IMR-90 (cell line): Measurements from ENCODE around the gene HBD. TPM values are rescaled to one million over a fixed set of nuclear protein-coding genes. Genes with fewer than 3 reads are reported as not detected.

Source experiments
- ATAC-seq: fragments of 200-7000 bp; cut with Tn5 transposase; 2 replicates; pipeline ENCODE4 v1.9.1; 2020; ENCODE audit warnings: low read depth, mild to moderate bottlenecking, moderate library complexity
- BruUV-seq: library from RNA; stranded (reverse); fragments of 400-500 nt; replicated peaks from 2 replicates; lab custom pipeline; 2021; lab: Mats Ljungman, UMichigan
- CTCF ChIA-PET: fragments of 300-600 bp; formaldehyde crosslinking; extraction: SDS; loops from one replicate; lab custom pipeline; 2021; ENCODE audit warnings: antibody characterized with exemption; lab: Yijun Ruan, JAX
- POLR2A ChIA-PET: fragments of 300-600 bp; sonication (Branson Sonifier 250); formaldehyde crosslinking; loops from one replicate; lab custom pipeline; 2022; ENCODE audit warnings: antibody characterized with exemption; ENCODE audit not compliant: unreplicated experiment; lab: Charles Lee
- DNase-seq: peaks from one replicate; pipeline ENCODE4 v3.0.0; 2013
- H2AFZ ChIP-seq: replicated peaks from 2 replicates; pipeline ENCODE3; 2013; ENCODE audit warnings: low read length, mild to moderate bottlenecking; ENCODE audit not compliant: poor library complexity
- H2AK5ac ChIP-seq: 2 replicates; pipeline ENCODE4 v1.6.1; 2013; ENCODE audit warnings: low read depth, low read length, inconsistent platforms
- H2AK9ac ChIP-seq: replicated peaks from 2 replicates; pipeline ENCODE3; 2013; ENCODE audit warnings: mild to moderate bottlenecking, low read depth, low read length, moderate library complexity; ENCODE audit not compliant: poor library complexity
- H2BK120ac ChIP-seq: 2 replicates; pipeline ENCODE4 v1.6.1; 2013; ENCODE audit warnings: low read depth, low read length, inconsistent platforms
- H2BK15ac ChIP-seq: 3 replicates; pipeline ENCODE4 v1.6.1; 2013; ENCODE audit warnings: low read depth, low read length, inconsistent platforms
- H2BK20ac ChIP-seq: 2 replicates; pipeline ENCODE4 v1.6.1; 2013; ENCODE audit warnings: low read depth, mild to moderate bottlenecking, inconsistent platforms, low read length, moderate library complexity
- H2BK5ac ChIP-seq: 2 replicates; pipeline ENCODE4 v1.6.1; 2013; ENCODE audit warnings: mild to moderate bottlenecking, low read depth, low read length, inconsistent platforms; ENCODE audit not compliant: poor library complexity, severe bottlenecking
- H3K14ac ChIP-seq: replicated peaks from 2 replicates; pipeline ENCODE4 v1.6.1; 2013; ENCODE audit warnings: low read depth, low read length, inconsistent platforms
- H3K18ac ChIP-seq: 2 replicates; pipeline ENCODE4 v1.6.1; 2013; ENCODE audit warnings: low read depth, low read length, control low read depth
- H3K23ac ChIP-seq: 2 replicates; pipeline ENCODE4 v1.6.1; 2013; ENCODE audit warnings: low read depth, low read length, inconsistent platforms
- H3K27ac ChIP-seq: 2 replicates; pipeline ENCODE4 v1.5.1; 2013; ENCODE audit warnings: mild to moderate bottlenecking, control low read depth, low read length; ENCODE audit not compliant: insufficient read depth
- H3K27me3 ChIP-seq: 2 replicates; pipeline ENCODE4 v1.6.1; 2013; ENCODE audit warnings: low read length; ENCODE audit not compliant: control insufficient read depth, insufficient read depth
- H3K36me3 ChIP-seq: 2 replicates; pipeline ENCODE4 v1.6.1; 2013; ENCODE audit warnings: low read length, mixed read lengths; ENCODE audit not compliant: control insufficient read depth, insufficient read depth
- H3K4ac ChIP-seq: 2 replicates; pipeline ENCODE4 v1.6.1; 2013; ENCODE audit warnings: low read depth, low read length, inconsistent platforms
- H3K4me1 ChIP-seq: 2 replicates; pipeline ENCODE4 v1.6.1; 2013; ENCODE audit warnings: low read length, mixed read lengths; ENCODE audit not compliant: control insufficient read depth, insufficient read depth
- H3K4me2 ChIP-seq: 2 replicates; pipeline ENCODE4 v1.6.1; 2013; ENCODE audit warnings: low read depth, mild to moderate bottlenecking, control low read depth, low read length, moderate library complexity
- H3K4me3 ChIP-seq: 2 replicates; pipeline ENCODE4 v1.5.1; 2013; ENCODE audit warnings: low read depth, mild to moderate bottlenecking, control low read depth, low read length, moderate library complexity; ENCODE audit not compliant: insufficient read depth
- H3K56ac ChIP-seq: 2 replicates; pipeline ENCODE4 v1.6.1; 2013; ENCODE audit warnings: low read length, inconsistent platforms; ENCODE audit not compliant: insufficient read depth; ENCODE audit errors: extremely low read depth
- H3K79me1 ChIP-seq, 2 experiments: 2 replicates each; pipeline ENCODE4 v1.6.1; 2013; ENCODE audit warnings: low read length in 2 of 2, inconsistent platforms in 1 of 2, low read depth in 1 of 2
- H3K9ac ChIP-seq: 2 replicates; pipeline ENCODE4 v1.6.1; 2013; ENCODE audit warnings: low read depth, low read length, control low read depth
- H3K9me1 ChIP-seq: 2 replicates; pipeline ENCODE4 v1.6.1; 2013; ENCODE audit warnings: low read length, inconsistent platforms; ENCODE audit not compliant: insufficient read depth
- H3K9me3 ChIP-seq: 2 replicates; pipeline ENCODE4 v1.6.1; 2013; ENCODE audit warnings: low read length; ENCODE audit not compliant: control insufficient read depth, insufficient read depth
- H4K20me1 ChIP-seq: 2 replicates; pipeline ENCODE4 v1.6.1; 2013; ENCODE audit warnings: low read length, inconsistent platforms; ENCODE audit not compliant: insufficient read depth
- H4K5ac ChIP-seq: 2 replicates; pipeline ENCODE4 v1.6.1; 2013; ENCODE audit warnings: mild to moderate bottlenecking, low read depth, low read length, control low read depth
- H4K8ac ChIP-seq, 2 experiments: 2 replicates each; pipeline ENCODE4 v1.6.1; 2013; ENCODE audit warnings: low read depth in 2 of 2, low read length in 2 of 2, control low read depth in 1 of 2, inconsistent platforms in 1 of 2
- H4K91ac ChIP-seq: 2 replicates; pipeline ENCODE4 v1.6.1; 2013; ENCODE audit warnings: low read depth, low read length, inconsistent platforms; ENCODE audit not compliant: insufficient read depth
- CEBPB ChIP-seq: IDR thresholded peaks from 2 replicates; pipeline ENCODE4 v1.6.1; 2012; ENCODE audit warnings: low read depth, low read length, improper control_type of control experiment
- CHD1 ChIP-seq: IDR thresholded peaks from 2 replicates; pipeline ENCODE4 v1.6.1; 2012; ENCODE audit warnings: low read depth, low read length, improper control_type of control experiment
- MAZ ChIP-seq: IDR thresholded peaks from 2 replicates; pipeline ENCODE4 v1.6.1; 2012; ENCODE audit warnings: low read depth, mild to moderate bottlenecking, low read length, improper control_type of control experiment, moderate library complexity, borderline replicate concordance
- MXI1 ChIP-seq: IDR thresholded peaks from 2 replicates; pipeline ENCODE4 v1.6.1; 2012; ENCODE audit warnings: low read depth, mild to moderate bottlenecking, low read length, moderate library complexity, borderline replicate concordance
- NFE2L2 ChIP-seq: fragments of 150-350 bp; IDR thresholded peaks from 2 replicates; pipeline ENCODE4 v1.6.1; 2016; ENCODE audit warnings: low read depth, mild to moderate bottlenecking, low read length
- RAD21 ChIP-seq: IDR thresholded peaks from 2 replicates; pipeline ENCODE4 v1.6.1; 2012; ENCODE audit warnings: low read length, improper control_type of control experiment
- SMC3 ChIP-seq: fragments of 150-350 bp; IDR thresholded peaks from 2 replicates; pipeline ENCODE4 v1.6.1; 2016; ENCODE audit warnings: low read depth, mild to moderate bottlenecking, antibody characterized with exemption, low read length, moderate library complexity
- WGBS, 2 experiments: methylation state at CpG; one replicate each; pipeline versions ENCODE4 v1.1.5 to v1.1.7; 2013; ENCODE audit warnings: missing lambda C conversion rate in 2 of 2; ENCODE audit not compliant: insufficient read length in 1 of 2; ENCODE audit errors: extremely low coverage in 2 of 2; 5-methylcytosine and 5-hydroxymethylcytosine counted together
- dilution Hi-C: fragments of 300-500 bp; cut with HindIII; formaldehyde crosslinking; loops from one replicate; pipeline ENCODE4 v1.14.3; 2018; ENCODE audit warnings: low sequenced_read_pairs; ENCODE audit not compliant: unreplicated experiment
- in situ Hi-C: fragments of 300-500 bp; cut with MboI; formaldehyde crosslinking; loops from 3 replicates; pipeline ENCODE4 v1.14.3; 2019; ENCODE audit warnings: low sequenced_read_pairs, inconsistent platforms, mixed read lengths
- intact Hi-C: fragments of 100-400 bp; cut with micrococcal nuclease; formaldehyde crosslinking; loops from 2 replicates; pipeline ENCODE4 v1.10.0; 2022
- polyA plus RNA-seq, 3 experiments: library from polyadenylated mRNA; depleted of rRNA; stranded (reverse); fragments of >200 nt; gene quantifications; 2 replicates each; pipeline ENCODE4 v1.2.3, GENCODE V29; 2012; ENCODE audit warnings: low replicate concordance in 1 of 3
- total RNA-seq: library from RNA; depleted of rRNA; stranded (reverse); fragments of >200 nt; gene quantifications from 2 replicates; pipeline ENCODE4 v1.2.3, GENCODE V29; 2012
- TF ChIP-seq, protein P1 (sequence below): fragments of 150-350 bp; IDR thresholded peaks from 2 replicates; pipeline ENCODE4 v1.6.1; 2017; ENCODE audit warnings: mild to moderate bottlenecking, antibody characterized with exemption, low read length, low read depth

HBD gene
- total and polyA plus RNA-seq, 2 of the 4 experiments (the other 2 are of a cell fraction), result 6.3 to 12.0 TPM

DNA sequence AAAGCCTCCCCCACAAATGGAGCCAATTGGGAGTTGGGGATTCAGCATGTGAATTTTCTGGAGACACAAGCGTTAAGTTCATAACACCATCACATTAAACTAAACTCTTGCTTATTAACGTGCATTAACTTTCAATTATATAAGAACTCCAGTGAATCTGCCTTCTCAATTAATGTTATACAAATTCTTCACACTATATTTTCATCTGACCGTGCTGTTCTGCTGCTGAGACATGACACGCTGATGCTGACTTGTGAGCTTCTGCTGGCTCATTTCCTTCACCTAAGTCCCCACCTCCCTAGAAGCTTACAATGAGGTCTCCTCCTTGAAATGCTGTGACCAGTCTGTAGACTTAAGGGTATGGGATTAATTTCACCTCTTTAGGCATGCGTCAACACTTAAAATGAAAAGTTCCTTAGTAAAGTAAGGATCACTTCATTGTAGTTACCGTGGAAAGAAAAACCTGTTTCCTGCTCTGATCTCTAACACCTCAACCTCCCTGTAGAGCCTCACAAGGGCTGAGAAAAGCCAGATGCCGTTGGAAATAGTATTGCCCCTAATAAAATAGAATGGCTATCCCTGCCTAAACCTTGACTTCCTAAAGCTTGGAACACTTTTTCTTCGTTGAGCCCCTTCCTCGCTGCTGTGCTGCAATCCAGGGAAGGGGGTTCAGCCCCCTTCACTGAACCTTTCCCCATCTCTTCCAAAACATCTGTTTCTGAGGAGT is 18.1 kb upstream of the HBD start:
- 87% methylated on average over 3 of the region's 9 CpGs; no CpG with 5 or more reads in 1 of the 2 experiments for WGBS, 2 experiments
- H4K8ac ChIP-seq, result no peak overlapping the region
- H3K9ac ChIP-seq, result no peak overlapping the region
- H3K27me3 ChIP-seq, result no peaks in the 10 kb centered on the region
- no peaks in the 10 kb centered on the region for H4K20me1 ChIP-seq
- no peaks in the 10 kb centered on the region for H3K79me1 ChIP-seq
- intact Hi-C loops, result no loop called here
- no peaks in the 10 kb centered on the region for H3K36me3 ChIP-seq
- H3K56ac ChIP-seq, result no peak overlapping the region
- in situ Hi-C loops, result no loop called here
- H2AK5ac ChIP-seq, result no peak overlapping the region
- H3K9me1 ChIP-seq, result peaks cover 2% of the 10 kb centered on the region; the same call in 1 of the 2 replicates
- no peak overlapping the region for H3K4me2 ChIP-seq
- DNase-seq (no peak), ATAC-seq (no peak)
- no peak overlapping the region for H2BK120ac ChIP-seq
- H2AFZ ChIP-seq, result no peak overlapping the region
- no peak overlapping the region for H4K91ac ChIP-seq
- no peak overlapping the region for H2BK5ac ChIP-seq
- H3K4me1 ChIP-seq, result no peaks in the 10 kb centered on the region
- no peak overlapping the region for H3K27ac ChIP-seq
- no TSS peak for BruUV-seq
- no peak overlapping the region for H2AK9ac ChIP-seq
- no peak overlapping the region for H3K4me3 ChIP-seq
- ChIA-PET POLR2A (no interaction called here), CTCF (no interaction called here)
- no peak overlapping the region for H3K23ac ChIP-seq
- H2BK15ac ChIP-seq, result 0 out of 3 replicates have a peak overlapping the region, but pooled peaks have one; percentile 37
- H3K9me3 ChIP-seq, result no peaks in the 10 kb centered on the region
- no peak overlapping the region; the same call in 1 of the 2 replicates for H3K18ac ChIP-seq
- no peak overlapping the region for H3K4ac ChIP-seq
- no peak overlapping the region for H2BK20ac ChIP-seq
- H4K5ac ChIP-seq, result no peak overlapping the region
- TF ChIP-seq, protein P1, sequence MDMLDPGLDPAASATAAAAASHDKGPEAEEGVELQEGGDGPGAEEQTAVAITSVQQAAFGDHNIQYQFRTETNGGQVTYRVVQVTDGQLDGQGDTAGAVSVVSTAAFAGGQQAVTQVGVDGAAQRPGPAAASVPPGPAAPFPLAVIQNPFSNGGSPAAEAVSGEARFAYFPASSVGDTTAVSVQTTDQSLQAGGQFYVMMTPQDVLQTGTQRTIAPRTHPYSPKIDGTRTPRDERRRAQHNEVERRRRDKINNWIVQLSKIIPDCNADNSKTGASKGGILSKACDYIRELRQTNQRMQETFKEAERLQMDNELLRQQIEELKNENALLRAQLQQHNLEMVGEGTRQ, result no peak
- TF ChIP-seq MAZ, result no peak
- no peak for TF ChIP-seq RAD21
- TF ChIP-seq CHD1, result no peak
- no peak for TF ChIP-seq NFE2L2
- TF ChIP-seq SMC3, result no peak
- TF ChIP-seq MXI1, result no peak
- TF ChIP-seq CEBPB, result no peak
- dilution Hi-C loops, result no loop called here
- no peak overlapping the region for H3K14ac ChIP-seq
